H9 (cell line): ENCODE measurements around the gene GBP2. TPM values are rescaled to one million over a fixed set of nuclear protein-coding genes. Genes with fewer than 3 reads are reported as not detected.

Experiments used
- DNase-seq: peaks from one replicate; pipeline ENCODE4 v3.0.0-alpha.2; 2017
- H2AFZ ChIP-seq: one replicate; pipeline ENCODE4 v1.6.1; 2013; ENCODE audit warnings: mild to moderate bottlenecking, low read length, control low read depth, moderate library complexity
- H2AK5ac ChIP-seq: 2 replicates; pipeline ENCODE4 v1.6.1; 2013; ENCODE audit warnings: low read length, control low read depth, mixed read lengths; ENCODE audit not compliant: insufficient read length
- H2BK120ac ChIP-seq: one replicate; pipeline ENCODE4 v1.6.1; 2013; ENCODE audit warnings: low read depth, mild to moderate bottlenecking, low read length, control low read depth, inconsistent platforms; ENCODE audit not compliant: poor library complexity, severe bottlenecking
- H2BK12ac ChIP-seq: 2 replicates; pipeline ENCODE4 v1.6.1; 2013; ENCODE audit warnings: low read length, control low read depth, mixed read lengths, low read depth; ENCODE audit not compliant: insufficient read length
- H2BK15ac ChIP-seq: 2 replicates; pipeline ENCODE4 v1.6.1; 2013; ENCODE audit warnings: low read depth, low read length, control low read depth
- H2BK20ac ChIP-seq: one replicate; pipeline ENCODE4 v1.6.1; 2013; ENCODE audit warnings: low read depth, mild to moderate bottlenecking, low read length, control low read depth, inconsistent platforms; ENCODE audit not compliant: poor library complexity, severe bottlenecking
- H2BK5ac ChIP-seq: 2 replicates; pipeline ENCODE4 v1.6.1; 2013; ENCODE audit warnings: low read length, control low read depth, mixed read lengths; ENCODE audit not compliant: insufficient read length
- H3K14ac ChIP-seq: 2 replicates; pipeline ENCODE4 v1.6.1; 2013; ENCODE audit warnings: low read length, control low read depth; ENCODE audit not compliant: insufficient read depth
- H3K18ac ChIP-seq: 2 replicates; pipeline ENCODE4 v1.6.1; 2013; ENCODE audit warnings: low read depth, mild to moderate bottlenecking, mixed read lengths, low read length, control low read depth; ENCODE audit not compliant: insufficient read length
- H3K23ac ChIP-seq: 2 replicates; pipeline ENCODE4 v1.6.1; 2013; ENCODE audit warnings: low read length, control low read depth, mixed read lengths, low read depth; ENCODE audit not compliant: insufficient read length
- H3K23me2 ChIP-seq: 2 replicates; pipeline ENCODE4 v1.6.1; 2013; ENCODE audit warnings: low read depth, mild to moderate bottlenecking, mixed read lengths, low read length, control low read depth; ENCODE audit not compliant: insufficient read length, poor library complexity, severe bottlenecking
- H3K27ac ChIP-seq: 2 replicates; pipeline ENCODE4 v1.5.1; 2013; ENCODE audit warnings: low read length, control low read depth, mixed read lengths, low read depth; ENCODE audit not compliant: insufficient read length
- H3K27me3 ChIP-seq: 2 replicates; pipeline ENCODE4 v1.6.1; 2013; ENCODE audit warnings: low read length, control low read depth, inconsistent platforms; ENCODE audit not compliant: insufficient read depth
- H3K4ac ChIP-seq: 2 replicates; pipeline ENCODE4 v1.6.1; 2013; ENCODE audit warnings: low read depth, mild to moderate bottlenecking, control low read depth, inconsistent platforms, low read length, moderate library complexity
- H3K4me1 ChIP-seq: 2 replicates; pipeline ENCODE4 v1.6.1; 2013; ENCODE audit warnings: low read length, control low read depth, inconsistent platforms; ENCODE audit not compliant: insufficient read depth
- H3K4me2 ChIP-seq: 2 replicates; pipeline ENCODE4 v1.6.1; 2013; ENCODE audit warnings: low read length, control low read depth, mixed read lengths; ENCODE audit not compliant: insufficient read length, insufficient read depth
- H3K56ac ChIP-seq: 2 replicates; pipeline ENCODE4 v1.6.1; 2013; ENCODE audit warnings: low read depth, mild to moderate bottlenecking, mixed read lengths, low read length, control low read depth; ENCODE audit not compliant: insufficient read length
- H3K79me1 ChIP-seq: 2 replicates; pipeline ENCODE4 v1.6.1; 2013; ENCODE audit warnings: low read depth, mild to moderate bottlenecking, moderate library complexity, low read length, control low read depth, inconsistent platforms; ENCODE audit not compliant: insufficient read depth, poor library complexity, severe bottlenecking
- H3K79me2 ChIP-seq: 2 replicates; pipeline ENCODE4 v1.6.1; 2013; ENCODE audit warnings: low read length, control low read depth, inconsistent platforms; ENCODE audit not compliant: insufficient read depth
- H3K9ac ChIP-seq: 2 replicates; pipeline ENCODE4 v1.6.1; 2013; ENCODE audit warnings: low read length, control low read depth, mixed read lengths; ENCODE audit not compliant: insufficient read length; ENCODE audit errors: extremely low read depth
- H3K9me3 ChIP-seq: one replicate; pipeline ENCODE4 v1.6.1; 2013; ENCODE audit warnings: low read depth, low read length, inconsistent platforms; ENCODE audit not compliant: control insufficient read depth
- H3T11ph ChIP-seq: one replicate; pipeline ENCODE4 v1.6.1; 2013; ENCODE audit warnings: mild to moderate bottlenecking, low read length, control low read depth, inconsistent platforms
- H4K20me1 ChIP-seq: one replicate; pipeline ENCODE4 v1.6.1; 2013; ENCODE audit not compliant: control insufficient read depth, insufficient read length, insufficient read depth
- H4K5ac ChIP-seq: 2 replicates; pipeline ENCODE4 v1.6.1; 2013; ENCODE audit warnings: low read depth, mild to moderate bottlenecking, mixed read lengths, low read length, control low read depth; ENCODE audit not compliant: insufficient read length
- H4K8ac ChIP-seq: replicated peaks from 2 replicates; pipeline ENCODE4 v1.6.1; 2013; ENCODE audit warnings: low read length, control low read depth, mixed read lengths, low read depth; ENCODE audit not compliant: insufficient read length
- H4K91ac ChIP-seq: 2 replicates; pipeline ENCODE4 v1.6.1; 2013; ENCODE audit warnings: low read depth, mild to moderate bottlenecking, moderate library complexity, mixed read lengths, low read length, control low read depth; ENCODE audit not compliant: insufficient read length
- H3K27ac Mint-ChIP-seq, 3 experiments: 2 replicates in 2 of 3; 3 replicates in 1 of 3; pipeline ENCODE4 v1.8.0; 2020 to 2021; ENCODE audit warnings: mixed read lengths in 3 of 3, mild to moderate bottlenecking in 1 of 3, moderate library complexity in 1 of 3
- H3K27me3 Mint-ChIP-seq: 2 replicates; pipeline ENCODE4 v1.8.0; 2021; ENCODE audit warnings: low read depth, mild to moderate bottlenecking, moderate library complexity, mixed read lengths
- H3K36me3 Mint-ChIP-seq, 3 experiments: 2 replicates in 2 of 3; 3 replicates in 1 of 3; pipeline ENCODE4 v1.8.0; 2020 to 2021; ENCODE audit warnings: low read depth in 3 of 3, mixed read lengths in 3 of 3; ENCODE audit not compliant: insufficient read depth in 1 of 3
- H3K4me1 Mint-ChIP-seq, 2 experiments: 2 replicates each; pipeline ENCODE4 v1.8.0; 2020; ENCODE audit warnings: mixed read lengths in 2 of 2
- H3K4me3 Mint-ChIP-seq, 2 experiments: 2 replicates in 1 of 2; 3 replicates in 1 of 2; pipeline ENCODE4 v1.8.0; 2020 to 2021; ENCODE audit warnings: mild to moderate bottlenecking in 2 of 2, mixed read lengths in 2 of 2, moderate library complexity in 1 of 2
- H3K9me3 Mint-ChIP-seq, 2 experiments: 2 replicates in 1 of 2; 3 replicates in 1 of 2; pipeline ENCODE4 v1.8.0; 2020; ENCODE audit warnings: mild to moderate bottlenecking in 2 of 2, mixed read lengths in 2 of 2, moderate library complexity in 1 of 2
- CTCF ChIP-seq: fragments of 200-600 bp; sonication (generic); conservative IDR thresholded peaks from 3 replicates; pipeline ENCODE4 v1.8.0; 2021; ENCODE audit warnings: antibody characterized with exemption, mild to moderate bottlenecking
- WGBS: extraction: QIAGEN DNeasy Blood & Tissue Kit; methylation state at CpG from one replicate; pipeline ENCODE4 v1.1.7; 2013; ENCODE audit warnings: missing lambda C conversion rate, low lambda C conversion rate, mixed read lengths; ENCODE audit not compliant: insufficient read length; ENCODE audit errors: extremely low coverage; 5-methylcytosine and 5-hydroxymethylcytosine counted together
- total RNA-seq: library from RNA; stranded (reverse); gene quantifications from 2 replicates; pipeline ENCODE4 v1.2.1, GENCODE V29; 2021

GBP2 gene
- total RNA-seq, 1 experiment from 2014 or later: not detected

GRCh38 chr1:89088572-89088971 lies 37.3 kb downstream of the GBP2 start:
- H3K18ac ChIP-seq: no peak overlapping the region
- H2BK15ac ChIP-seq: no peak overlapping the region
- TF ChIP-seq CTCF: no peak
- H3K4me2 ChIP-seq: no peak overlapping the region
- H2BK12ac ChIP-seq: no peak overlapping the region
- H3K9ac ChIP-seq: no peak overlapping the region
- no peak overlapping the region for H3K4me3 Mint-ChIP-seq
- no peak overlapping the region for H3K23ac ChIP-seq
- H4K8ac ChIP-seq: no peak overlapping the region
- H3K23me2 ChIP-seq: no peaks in the 10 kb centered on the region
- no peaks in the 10 kb centered on the region for H3K27me3 ChIP-seq
- H2BK20ac ChIP-seq: no peak overlapping the region
- no peaks in the 10 kb centered on the region for H4K20me1 ChIP-seq
- H3K79me2 ChIP-seq: no peaks in the 10 kb centered on the region
- no peak overlapping the region for H2BK5ac ChIP-seq
- DNase-seq: no peak
- no peak overlapping the region for H3T11ph ChIP-seq
- no peaks in the 10 kb centered on the region for H3K27me3 Mint-ChIP-seq
- H3K4ac ChIP-seq: no peak overlapping the region
- H3K14ac ChIP-seq: no peak overlapping the region
- H2BK120ac ChIP-seq: no peak overlapping the region
- H3K36me3 Mint-ChIP-seq: no peaks in the 10 kb centered on the region; a peak in 1 of 7 replicates
- H4K5ac ChIP-seq: no peak overlapping the region
- H3K9me3 ChIP-seq: no peaks in the 10 kb centered on the region
- H3K27ac ChIP-seq: no peak overlapping the region
- H2AFZ ChIP-seq: no peak overlapping the region
- H4K91ac ChIP-seq: no peak overlapping the region
- no CpG with 5 or more reads among the region's 10 CpGs for WGBS
- no peak overlapping the region for H2AK5ac ChIP-seq
- H3K9me3 Mint-ChIP-seq: no peaks in the 10 kb centered on the region; a peak in 1 of 5 replicates
- no peaks in the 10 kb centered on the region for H3K79me1 ChIP-seq
- peaks cover 2 to 4% of the 10 kb centered on the region in 2 experiments; a peak in 1 of 4 replicates for H3K4me1 Mint-ChIP-seq
- no peaks in the 10 kb centered on the region for H3K4me1 ChIP-seq
- H3K56ac ChIP-seq: no peak overlapping the region
- H3K27ac Mint-ChIP-seq: no peak overlapping the region
